Measurements from ENCODE around the gene RGCC.

The RGCC gene

DNA sequence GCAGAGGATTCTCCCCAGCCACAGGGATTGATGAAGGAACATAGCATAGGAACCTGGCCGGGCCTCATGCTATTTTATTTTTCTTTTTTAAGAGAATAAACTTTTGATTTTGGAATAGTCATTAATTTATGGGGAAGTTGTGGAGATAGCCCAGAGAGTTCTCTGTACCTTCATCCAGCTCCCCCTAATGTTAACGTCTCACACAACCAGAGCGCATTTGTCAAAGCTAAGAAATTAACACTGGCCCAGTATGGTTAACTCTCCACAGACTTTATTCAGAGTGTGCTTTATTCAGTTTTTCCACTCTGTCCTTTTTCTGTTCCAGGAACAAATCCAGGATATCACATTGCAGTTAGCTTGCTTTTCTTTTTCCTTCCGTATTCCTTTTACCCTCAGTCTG is 59.4 kb downstream of the RGCC start:
- DNase-seq (ENCODE audit: low read depth): no peak

DNA sequence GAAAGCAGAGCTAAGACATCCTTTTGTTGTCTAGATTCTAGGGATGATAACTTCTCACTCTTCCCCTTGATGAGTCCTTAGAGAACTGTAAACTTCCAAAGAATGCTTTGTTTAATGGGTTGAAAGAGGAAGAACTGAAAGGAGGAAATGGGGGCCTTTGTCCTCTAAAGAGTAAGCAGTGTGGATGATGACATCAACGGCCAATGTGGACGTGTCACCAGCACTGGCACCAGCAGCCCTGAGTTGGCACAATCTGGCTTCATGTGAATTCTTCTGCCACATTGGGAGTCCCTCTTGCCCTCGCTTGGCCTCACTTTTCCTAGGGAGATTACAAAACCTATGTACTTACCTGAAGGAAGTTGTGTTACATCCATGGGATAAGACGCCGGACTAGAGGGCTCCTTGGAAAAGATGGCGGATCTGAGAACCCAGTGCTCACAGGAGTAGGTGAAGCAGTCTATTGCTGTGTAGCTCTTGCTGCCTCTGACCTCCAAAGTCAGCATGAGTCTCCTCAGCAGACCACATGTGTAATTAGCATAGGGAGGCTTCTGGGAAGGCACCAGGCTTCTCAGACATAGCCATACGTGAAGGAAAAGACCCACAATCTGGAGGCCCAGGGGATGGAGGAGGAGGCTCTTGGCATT is 62.8 kb downstream of the RGCC start:
- no peak for DNase-seq (ENCODE audit: low read depth)
